ENCODE results near the gene GDE1. TPM values are rescaled to one million over a fixed set of nuclear protein-coding genes. Genes with fewer than 3 reads are reported as not detected.

GDE1 gene
- total and polyA plus RNA-seq, 9 of the 15 experiments (the other 6 are each of a cell fraction or from before 2014, with no cell fraction given): 18.8 to 40.5 (median 22.3) TPM

DNA sequence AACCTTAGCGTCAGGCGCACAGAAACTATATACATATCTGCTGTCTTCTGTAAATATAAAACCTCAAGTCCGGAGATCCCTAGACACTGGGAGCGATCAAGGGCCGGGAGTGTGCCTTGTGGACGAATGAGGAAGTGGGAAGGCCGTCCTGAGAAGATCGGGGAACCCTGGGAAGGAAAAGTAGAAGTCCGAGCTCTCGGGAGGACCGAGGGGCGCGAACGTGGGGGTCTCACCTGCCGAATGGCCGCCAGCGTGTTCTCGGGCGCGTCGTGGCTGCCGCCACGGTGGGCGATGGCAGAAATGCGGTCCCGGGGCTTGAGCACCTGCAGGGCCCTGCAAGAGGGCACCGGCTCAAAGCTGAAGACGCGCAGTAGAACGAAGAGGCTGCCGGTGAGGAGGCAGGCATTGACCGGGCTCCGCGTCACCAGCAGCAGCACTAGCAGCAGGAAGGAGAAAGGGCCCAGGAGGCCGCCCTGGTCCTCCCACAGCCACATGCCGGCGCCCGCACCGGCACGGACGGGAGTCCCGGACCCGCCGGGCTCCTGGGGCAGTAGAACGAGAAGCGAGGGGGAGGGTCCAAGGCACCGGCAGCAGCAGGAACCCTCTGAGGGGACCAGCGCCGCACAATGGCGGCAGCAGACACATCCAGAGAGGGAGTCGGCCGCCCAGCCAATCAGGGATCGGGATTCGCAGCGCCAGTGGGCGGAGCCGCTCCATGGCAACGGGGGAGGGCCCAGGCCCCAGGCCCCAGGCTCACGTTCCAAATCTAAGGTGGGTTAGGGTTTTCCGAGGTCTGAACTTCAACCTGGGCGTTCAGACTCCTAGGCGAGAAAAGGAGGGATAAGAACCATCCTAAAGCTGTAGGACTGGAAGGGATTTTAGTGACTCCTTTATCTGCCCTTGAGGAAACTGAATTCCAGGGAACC, at the start of gene GDE1 (continued):
- TF ChIP-seq RFX1 (IDR thresholded peaks at IDR 0.05) (peak; percentile 94), CBFA2T2 (conservative IDR thresholded peaks at IDR 0.05) (no peak), SUPT5H (IDR thresholded peaks at IDR 0.05) (peak; percentile 81), FOS (IDR thresholded peaks at IDR 0.05; ENCODE audit: extremely low read depth, insufficient read length) (peak; percentile 47), PHF20 (IDR thresholded peaks at IDR 0.05; ENCODE audit: partially characterized antibody) (peak; percentile 13), BMI1 (IDR thresholded peaks at IDR 0.05; ENCODE audit: low read length) (peak; percentile 57; the same call in 1 of the 2 replicates), POLR3G (IDR thresholded peaks at IDR 0.05; ENCODE audit: extremely low read depth, insufficient read length, insufficient replicate concordance) (no peak), HDAC3 (IDR thresholded peaks at IDR 0.05; ENCODE audit: borderline replicate concordance, partially characterized antibody) (no peak), CHD2 (IDR thresholded peaks at IDR 0.05; ENCODE audit: low read depth, low read length) (peak; percentile 46; the same call in 1 of the 2 replicates), CTBP1 (IDR thresholded peaks at IDR 0.05; ENCODE audit: borderline replicate concordance) (peak; percentile 80; the same call in 1 of the 2 replicates), SMAD1 (IDR thresholded peaks at IDR 0.05; ENCODE audit: low read depth, low read length, partially characterized antibody) (no peak), ATF1 (CRISPR knock-in tag; IDR thresholded peaks at IDR 0.05) (no peak), ATF1 (tag; IDR thresholded peaks at IDR 0.05) (peak; percentile 77), ZNF778 (CRISPR knock-in tag; IDR thresholded peaks at IDR 0.05) (no peak), MTA3 (IDR thresholded peaks at IDR 0.05; ENCODE audit: borderline replicate concordance) (peak; percentile 72; the same call in 1 of the 2 replicates), HDAC2 (IDR thresholded peaks at IDR 0.05) (0 out of 2 replicates have a peak, but pooled peaks have one; percentile 36)
- TF ChIP-seq, protein P1, sequence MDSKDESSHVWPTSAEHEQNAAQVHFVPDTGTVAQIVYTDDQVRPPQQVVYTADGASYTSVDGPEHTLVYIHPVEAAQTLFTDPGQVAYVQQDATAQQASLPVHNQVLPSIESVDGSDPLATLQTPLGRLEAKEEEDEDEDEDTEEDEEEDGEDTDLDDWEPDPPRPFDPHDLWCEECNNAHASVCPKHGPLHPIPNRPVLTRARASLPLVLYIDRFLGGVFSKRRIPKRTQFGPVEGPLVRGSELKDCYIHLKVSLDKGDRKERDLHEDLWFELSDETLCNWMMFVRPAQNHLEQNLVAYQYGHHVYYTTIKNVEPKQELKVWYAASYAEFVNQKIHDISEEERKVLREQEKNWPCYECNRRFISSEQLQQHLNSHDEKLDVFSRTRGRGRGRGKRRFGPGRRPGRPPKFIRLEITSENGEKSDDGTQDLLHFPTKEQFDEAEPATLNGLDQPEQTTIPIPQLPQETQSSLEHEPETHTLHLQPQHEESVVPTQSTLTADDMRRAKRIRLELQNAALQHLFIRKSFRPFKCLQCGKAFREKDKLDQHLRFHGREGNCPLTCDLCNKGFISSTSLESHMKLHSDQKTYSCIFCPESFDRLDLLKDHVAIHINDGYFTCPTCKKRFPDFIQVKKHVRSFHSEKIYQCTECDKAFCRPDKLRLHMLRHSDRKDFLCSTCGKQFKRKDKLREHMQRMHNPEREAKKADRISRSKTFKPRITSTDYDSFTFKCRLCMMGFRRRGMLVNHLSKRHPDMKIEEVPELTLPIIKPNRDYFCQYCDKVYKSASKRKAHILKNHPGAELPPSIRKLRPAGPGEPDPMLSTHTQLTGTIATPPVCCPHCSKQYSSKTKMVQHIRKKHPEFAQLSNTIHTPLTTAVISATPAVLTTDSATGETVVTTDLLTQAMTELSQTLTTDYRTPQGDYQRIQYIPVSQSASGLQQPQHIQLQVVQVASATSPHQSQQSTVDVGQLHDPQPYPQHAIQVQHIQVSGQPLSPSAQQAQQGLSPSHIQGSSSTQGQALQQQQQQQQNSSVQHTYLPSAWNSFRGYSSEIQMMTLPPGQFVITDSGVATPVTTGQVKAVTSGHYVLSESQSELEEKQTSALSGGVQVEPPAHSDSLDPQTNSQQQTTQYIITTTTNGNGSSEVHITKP (IDR thresholded peaks at IDR 0.05; ENCODE audit: partially characterized antibody): peak; percentile 20
- TF ChIP-seq, protein P2, sequence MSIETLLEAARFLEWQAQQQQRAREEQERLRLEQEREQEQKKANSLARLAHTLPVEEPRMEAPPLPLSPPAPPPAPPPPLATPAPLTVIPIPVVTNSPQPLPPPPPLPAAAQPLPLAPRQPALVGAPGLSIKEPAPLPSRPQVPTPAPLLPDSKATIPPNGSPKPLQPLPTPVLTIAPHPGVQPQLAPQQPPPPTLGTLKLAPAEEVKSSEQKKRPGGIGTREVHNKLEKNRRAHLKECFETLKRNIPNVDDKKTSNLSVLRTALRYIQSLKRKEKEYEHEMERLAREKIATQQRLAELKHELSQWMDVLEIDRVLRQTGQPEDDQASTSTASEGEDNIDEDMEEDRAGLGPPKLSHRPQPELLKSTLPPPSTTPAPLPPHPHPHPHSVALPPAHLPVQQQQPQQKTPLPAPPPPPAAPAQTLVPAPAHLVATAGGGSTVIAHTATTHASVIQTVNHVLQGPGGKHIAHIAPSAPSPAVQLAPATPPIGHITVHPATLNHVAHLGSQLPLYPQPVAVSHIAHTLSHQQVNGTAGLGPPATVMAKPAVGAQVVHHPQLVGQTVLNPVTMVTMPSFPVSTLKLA (conservative IDR thresholded peaks at IDR 0.05): peak in 1 of 2 experiments; percentile 36; a peak in 1 of 4 replicates
- TF ChIP-seq, protein P3, sequence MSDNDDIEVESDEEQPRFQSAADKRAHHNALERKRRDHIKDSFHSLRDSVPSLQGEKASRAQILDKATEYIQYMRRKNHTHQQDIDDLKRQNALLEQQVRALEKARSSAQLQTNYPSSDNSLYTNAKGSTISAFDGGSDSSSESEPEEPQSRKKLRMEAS (CRISPR knock-in tag; IDR thresholded peaks at IDR 0.05): 0 out of 2 replicates have a peak, but pooled peaks have one; percentile 37
